Stimulated activated CD8-positive, alpha-beta memory T cell treated with anti-CD3 and anti-CD28 coated beads, Interleukin-2, amount 100 ng/mL, for 48 hours (primary cell): ENCODE results near the gene SZT2.
A peak's percentile ranks its signal among the peaks of the same experiment; 100 is the strongest.

ENCODE experiments used
- DNase-seq, 2 donors: peaks; one replicate each; pipeline ENCODE4 v3.0.0-alpha.2; 2020; ENCODE audit warnings: low read depth in 2 of 2

SZT2 gene

GRCh38 chr1:43389326-43390313, at the start of gene SZT2, which contains the start of gene MED8:
SZT2 (plus strand) TSS chr1:43389899; CDS start chr1:43389969, 70 bp downstream.
MED8 (minus strand) TSS chr1:43389800; CDS start chr1:43389764, 36 bp downstream.
- DNase-seq = peak; percentile 80 to 89

- no peak for DNase-seq
Measured at GRCh38 chr1:43340559-43340958, 49.1 kb upstream of the SZT2 start.

DNA sequence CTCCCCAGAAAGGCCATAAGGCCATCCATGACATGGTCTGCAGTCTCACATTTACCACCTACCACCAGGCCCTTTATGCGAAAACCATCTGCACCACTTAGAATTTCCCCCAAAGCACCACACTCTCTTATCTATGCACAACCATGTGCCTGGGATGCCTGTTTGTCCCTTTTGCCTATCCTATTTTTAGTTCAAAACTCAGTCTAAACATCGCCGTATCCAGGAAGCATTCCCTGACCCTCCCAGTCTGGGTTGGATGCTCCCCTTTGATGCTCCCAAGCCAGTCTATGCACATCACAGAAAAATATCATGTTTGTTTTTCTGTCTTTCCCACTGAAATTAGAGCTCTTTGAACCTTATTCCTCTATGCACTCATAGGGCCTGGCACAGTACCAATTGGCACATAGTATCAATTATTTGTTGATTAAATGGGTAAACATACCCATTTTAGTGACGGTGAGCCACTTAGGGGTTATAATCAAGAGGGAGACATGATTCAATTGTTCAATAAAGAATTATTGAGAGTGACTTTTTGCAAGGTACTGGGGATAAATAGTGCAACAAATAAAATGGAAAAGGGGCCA, 45.3 kb upstream of the SZT2 start:
- no peak for DNase-seq

GRCh38 chr1:43345120-43345519, 44.6 kb upstream of the SZT2 start:
- DNase-seq = no peak

GRCh38 chr1:43346636-43347035, 43.1 kb upstream of the SZT2 start:
- no peak for DNase-seq

DNA sequence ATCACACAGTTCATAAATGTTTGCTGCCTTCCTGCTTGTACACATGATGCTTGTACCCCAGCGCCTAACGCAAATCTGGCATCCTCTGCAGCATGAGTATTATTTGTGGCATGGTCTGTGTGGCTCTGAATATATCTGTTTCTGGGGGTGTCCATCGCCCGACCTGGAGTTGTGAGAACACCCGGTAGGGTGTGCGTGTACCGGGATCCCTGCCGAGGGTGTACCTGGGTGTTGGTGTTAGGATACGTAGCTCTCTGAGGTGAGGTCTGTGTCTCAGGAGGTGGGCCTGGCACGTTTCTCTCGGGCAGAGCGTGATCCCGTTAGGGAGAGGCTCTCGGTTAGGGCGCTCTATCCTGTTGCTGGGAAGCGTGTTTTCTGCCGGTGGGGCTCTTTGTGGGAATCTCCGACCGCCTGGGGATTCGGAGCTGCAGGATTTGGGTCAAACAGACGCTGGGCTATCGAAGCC, 41.3 kb upstream of the SZT2 start:
- DNase-seq = no peak

DNA sequence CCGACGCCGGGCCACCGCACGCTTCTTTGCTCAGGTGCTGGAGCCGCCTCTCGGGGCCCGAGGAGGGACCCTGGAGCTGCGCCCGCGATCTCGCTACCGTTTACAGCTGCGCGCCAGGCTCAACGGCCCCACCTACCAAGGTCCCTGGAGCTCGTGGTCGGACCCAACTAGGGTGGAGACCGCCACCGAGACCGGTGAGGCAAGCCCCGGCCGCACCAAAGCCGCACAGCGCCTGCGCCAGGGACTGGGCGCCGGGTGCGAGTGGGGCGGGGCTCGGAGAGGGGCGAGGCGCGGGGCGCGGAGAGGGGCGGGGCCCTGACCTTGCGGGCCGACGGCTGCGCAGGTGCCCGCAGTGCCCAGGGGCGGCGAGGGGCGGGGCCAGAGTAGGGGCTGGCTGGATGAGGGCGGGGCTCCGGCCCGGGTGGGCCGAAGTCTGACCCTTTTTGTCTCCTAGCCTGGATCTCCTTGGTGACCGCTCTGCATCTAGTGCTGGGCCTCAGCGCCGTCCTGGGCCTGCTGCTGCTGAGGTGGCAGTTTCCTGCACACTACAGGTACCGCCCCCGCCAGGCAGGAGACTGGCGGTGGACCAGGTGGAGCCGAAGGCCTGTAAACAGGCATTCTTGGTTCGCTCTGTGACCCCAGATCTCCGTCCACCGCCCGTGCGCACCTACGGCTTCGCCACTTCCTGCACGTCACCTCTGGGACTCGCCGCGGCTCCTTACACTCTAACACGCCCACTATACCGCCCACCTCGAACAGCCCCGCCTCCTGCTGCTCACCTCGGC, 40.7 kb upstream of the SZT2 start:
- peak in 1 of 2 donors; percentile 44 for DNase-seq

GRCh38 chr1:43349594-43350306, 39.9 kb upstream of the SZT2 start:
- no peak for DNase-seq

- no peak for DNase-seq
Measured at GRCh38 chr1:43350976-43351375, 38.7 kb upstream of the SZT2 start.

DNA sequence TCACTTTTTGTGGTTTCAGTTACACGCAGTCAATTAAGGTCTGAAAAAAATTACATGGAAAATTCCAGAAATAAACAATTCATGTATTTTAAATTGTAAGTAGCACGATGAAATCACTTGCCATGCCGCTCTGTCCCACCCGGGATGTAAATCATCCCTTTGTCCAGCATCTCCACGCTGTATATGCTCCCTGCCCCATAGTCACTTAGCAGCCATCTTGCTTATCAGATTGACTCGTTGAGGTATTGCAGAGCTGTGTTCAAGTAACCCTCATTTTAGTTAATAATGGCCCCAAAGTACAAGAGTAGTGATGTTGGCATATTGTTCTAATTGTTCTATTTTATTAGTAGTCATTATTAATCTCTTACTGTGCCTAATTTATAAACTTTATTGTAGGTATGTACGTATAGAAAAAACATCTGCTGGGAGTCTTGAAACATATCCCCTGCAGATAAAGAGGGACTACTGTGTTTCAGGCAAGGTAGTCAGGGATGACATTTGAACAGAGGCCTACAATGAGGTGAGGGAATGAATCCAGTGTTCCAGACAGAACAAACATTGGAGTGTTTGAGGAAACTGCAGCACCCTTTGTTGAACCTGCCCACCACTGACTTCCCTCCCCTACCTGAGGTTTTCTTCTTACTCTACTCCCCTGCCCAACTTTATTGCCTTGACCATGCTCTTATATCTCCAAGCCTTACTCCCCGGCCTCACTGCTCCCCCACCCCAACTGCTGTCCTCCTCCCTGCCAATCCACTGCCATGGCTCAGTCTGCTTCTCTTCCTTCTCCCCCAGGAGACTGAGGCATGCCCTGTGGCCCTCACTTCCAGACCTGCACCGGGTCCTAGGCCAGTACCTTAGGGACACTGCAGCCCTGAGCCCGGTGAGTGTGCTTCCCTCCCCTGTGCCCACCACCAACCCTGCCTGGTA, 38.0 kb upstream of the SZT2 start:
- no peak for DNase-seq

DNA sequence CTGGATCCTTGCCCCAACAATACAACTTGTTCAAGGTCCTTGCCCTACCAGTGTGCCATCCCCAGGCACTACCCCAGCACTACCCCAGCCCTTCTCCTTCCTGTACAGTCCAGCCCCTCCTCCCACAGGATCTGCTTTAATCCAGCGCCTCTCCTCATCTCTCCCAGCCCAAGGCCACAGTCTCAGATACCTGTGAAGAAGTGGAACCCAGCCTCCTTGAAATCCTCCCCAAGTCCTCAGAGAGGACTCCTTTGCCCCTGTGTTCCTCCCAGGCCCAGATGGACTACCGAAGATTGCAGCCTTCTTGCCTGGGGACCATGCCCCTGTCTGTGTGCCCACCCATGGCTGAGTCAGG, 37.4 kb upstream of the SZT2 start:
- no peak for DNase-seq

- DNase-seq = no peak
Measured at GRCh38 chr1:43352881-43353280, 36.8 kb upstream of the SZT2 start.

- DNase-seq = no peak
Measured at GRCh38 chr1:43354471-43354870, 35.2 kb upstream of the SZT2 start.

DNA sequence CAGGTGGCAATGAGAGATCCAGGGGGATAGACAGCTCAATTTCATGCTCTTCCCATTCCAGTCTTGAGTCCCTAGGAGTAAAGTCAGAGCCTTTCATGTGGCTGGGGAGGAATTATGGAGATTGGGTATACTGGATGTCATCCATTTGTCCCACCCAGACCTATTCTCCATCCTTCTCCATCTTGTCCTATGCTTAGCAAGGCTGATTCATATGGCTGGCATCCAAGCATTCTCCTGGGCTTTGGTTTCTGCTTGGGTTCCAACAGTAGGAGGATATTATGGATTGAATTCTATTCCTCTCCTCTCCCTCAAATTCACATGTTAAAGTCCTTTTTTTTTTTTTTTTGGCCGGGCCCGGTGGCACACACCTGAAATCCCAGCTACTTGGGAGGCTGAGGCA, 34.8 kb upstream of the SZT2 start:
- no peak for DNase-seq

DNA sequence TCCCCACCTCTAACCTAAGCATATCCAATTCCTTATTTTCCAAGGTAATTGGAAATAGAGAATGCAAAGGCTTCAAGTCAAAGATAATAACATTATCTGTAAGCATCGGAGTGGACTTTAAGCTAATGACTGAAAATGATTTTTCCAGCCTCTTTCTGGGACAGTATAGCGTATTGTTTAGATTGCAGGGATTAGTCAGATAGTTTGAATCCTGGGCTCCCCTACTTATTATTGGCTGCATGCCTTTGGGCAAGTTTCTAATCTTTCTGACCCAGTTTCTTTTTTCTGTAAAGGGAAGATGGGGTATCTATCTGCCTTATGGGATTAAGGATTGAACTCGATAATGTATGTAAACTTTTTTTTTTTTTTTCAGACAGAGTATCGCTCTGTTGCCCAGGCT, 32.4 kb upstream of the SZT2 start:
- DNase-seq = no peak

DNA sequence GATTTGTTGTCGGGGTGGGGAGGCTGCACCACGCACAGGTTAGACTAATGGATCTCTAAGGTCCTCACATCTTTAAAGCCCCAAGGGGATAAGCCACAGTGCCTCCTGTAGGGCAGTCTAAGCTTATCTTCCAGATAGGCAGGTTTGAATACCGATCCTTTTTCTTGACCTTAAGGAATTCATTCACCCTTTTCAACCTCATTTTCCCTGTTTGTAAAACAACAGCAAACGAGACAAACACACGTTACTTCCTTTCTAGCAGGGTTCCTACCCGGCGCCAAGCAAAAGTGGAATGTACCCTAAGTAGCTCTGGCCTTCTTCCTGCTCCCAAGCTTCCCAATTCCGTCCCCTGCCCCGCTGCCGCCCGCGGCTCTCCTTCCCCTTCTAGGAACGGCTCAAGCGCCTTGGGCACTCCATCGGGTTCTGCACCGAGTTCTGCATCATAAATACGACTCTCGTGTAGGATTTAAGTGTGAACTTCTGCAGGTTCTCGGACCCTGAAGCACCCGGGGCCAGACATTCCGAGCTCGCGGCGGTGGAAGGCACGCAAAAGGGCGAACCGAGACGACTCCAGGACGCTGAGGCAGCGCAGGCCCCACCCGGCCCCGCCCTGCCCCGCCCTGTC, 31.5 kb upstream of the SZT2 start:
- no peak for DNase-seq

DNA sequence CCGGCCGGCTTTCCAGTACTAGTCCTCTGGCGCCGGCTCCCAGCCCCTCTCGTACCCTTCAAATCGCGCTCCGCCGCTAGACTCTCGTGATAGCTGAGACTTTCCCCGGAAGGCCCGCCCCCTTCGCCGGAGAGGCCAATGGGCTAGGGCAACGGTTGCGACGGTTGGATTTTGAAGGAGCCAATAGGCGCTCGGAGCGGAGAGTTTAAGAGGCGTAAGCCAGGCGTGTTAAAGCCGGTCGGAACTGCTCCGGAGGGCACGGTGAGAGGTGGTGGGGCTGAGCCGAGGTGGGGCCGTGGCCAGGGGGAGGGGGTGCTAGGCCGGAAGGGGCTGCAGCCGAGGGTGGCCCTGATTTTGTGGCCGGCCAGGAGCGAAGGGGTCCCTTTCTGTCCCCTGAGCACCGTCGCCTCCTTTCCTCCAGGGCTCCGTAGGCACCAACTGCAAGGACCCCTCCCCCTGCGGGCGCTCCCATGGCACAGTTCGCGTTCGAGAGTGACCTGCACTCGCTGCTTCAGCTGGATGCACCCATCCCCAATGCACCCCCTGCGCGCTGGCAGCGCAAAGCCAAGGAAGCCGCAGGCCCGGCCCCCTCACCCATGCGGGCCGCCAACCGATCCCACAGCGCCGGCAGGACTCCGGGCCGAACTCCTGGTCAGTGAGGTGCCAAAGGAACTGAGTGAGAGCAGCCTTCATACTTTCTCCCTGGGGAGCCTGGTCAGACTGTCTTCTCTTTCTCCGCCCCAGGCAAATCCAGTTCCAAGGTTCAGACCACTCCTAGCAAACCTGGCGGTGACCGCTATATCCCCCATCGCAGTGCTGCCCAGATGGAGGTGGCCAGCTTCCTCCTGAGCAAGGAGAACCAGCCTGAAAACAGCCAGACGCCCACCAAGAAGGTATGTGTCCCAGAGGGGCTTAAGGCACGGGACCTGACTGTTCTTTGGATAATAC, 30.7 kb upstream of the SZT2 start, which contains the start of gene CDC20:
TSS of gene CDC20 (plus strand) at position 236 of the 948 bp plus-strand sequence. CDS start at position 471, 235 bp downstream.
- DNase-seq = peak; percentile 99

DNA sequence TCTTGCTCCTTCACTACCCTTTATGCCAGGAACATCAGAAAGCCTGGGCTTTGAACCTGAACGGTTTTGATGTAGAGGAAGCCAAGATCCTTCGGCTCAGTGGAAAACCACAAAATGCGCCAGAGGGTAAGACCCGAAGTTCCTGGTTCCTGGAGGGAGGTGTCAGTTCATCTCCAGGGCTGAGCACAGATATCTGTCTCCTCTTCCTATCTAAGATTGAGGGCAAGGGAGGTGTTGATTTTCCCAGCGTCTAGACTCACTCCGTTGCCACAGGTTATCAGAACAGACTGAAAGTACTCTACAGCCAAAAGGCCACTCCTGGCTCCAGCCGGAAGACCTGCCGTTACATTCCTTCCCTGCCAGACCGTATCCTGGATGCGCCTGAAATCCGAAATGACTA, 30.0 kb upstream of the SZT2 start:
- no peak for DNase-seq

DNA sequence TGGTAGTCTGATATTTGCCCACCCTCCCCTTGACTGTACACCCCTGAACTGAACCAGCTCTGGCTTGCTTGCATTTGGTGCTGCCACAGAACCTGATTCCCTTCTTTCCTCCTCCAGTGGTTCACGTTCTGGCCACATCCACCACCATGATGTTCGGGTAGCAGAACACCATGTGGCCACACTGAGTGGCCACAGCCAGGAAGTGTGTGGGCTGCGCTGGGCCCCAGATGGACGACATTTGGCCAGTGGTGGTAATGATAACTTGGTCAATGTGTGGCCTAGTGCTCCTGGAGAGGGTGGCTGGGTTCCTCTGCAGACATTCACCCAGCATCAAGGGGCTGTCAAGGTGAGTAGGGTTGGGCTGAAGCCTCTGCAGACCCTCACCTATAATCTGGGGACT, 29.1 kb upstream of the SZT2 start:
- no peak for DNase-seq
